ENCODE data around the gene ARL4D.

ARL4D gene, protein sequence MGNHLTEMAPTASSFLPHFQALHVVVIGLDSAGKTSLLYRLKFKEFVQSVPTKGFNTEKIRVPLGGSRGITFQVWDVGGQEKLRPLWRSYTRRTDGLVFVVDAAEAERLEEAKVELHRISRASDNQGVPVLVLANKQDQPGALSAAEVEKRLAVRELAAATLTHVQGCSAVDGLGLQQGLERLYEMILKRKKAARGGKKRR

DNA sequence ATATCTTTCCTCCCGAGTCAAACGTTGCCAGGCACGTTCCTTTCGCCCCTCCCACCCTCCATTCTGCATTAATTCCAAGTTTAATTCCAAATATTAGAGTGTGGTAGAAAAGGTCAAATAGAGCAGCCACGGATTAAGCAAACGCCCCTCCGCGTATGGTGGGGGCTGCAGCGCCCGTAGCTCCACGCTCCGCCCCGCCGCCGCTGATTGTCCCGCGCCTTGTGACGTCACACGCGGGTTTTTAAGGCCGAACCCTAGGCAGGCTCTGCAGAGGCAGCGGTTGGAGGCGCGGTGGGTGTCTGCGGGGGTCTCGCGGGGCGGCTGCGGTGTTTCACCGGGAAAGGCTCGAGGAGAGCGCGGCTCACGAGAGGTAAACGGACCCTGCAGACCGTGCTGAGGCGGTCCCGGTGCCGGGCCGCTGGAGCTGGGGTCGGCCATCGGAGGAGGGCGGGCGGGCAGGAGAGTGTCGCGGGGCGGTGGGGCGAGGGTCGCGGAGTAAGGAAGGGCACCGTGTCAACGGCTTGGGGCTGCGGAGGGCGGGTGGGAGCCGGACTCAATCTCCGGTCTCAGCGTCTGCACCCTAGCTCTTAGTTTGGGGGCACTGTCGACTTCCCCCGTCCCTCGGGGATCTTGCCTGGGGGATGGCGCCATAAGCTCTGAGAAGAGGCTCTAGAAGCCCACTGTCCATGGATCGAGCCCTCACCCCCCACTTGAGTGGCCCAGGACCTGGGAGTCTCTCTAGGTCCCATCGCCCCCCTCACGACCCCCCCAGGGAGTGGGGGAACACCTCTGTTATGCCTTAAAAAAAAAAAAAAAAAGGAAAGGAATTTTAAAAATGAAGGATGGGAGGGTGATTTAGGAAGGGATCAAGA, at the start of gene ARL4D:
TSS of gene ARL4D (plus strand) at position 270 of the 872 bp plus-strand sequence. CDS start 740 bp downstream, outside the sequence.
- no peak for TF ChIP-seq JUND (IDR thresholded peaks at IDR 0.05; ENCODE audit: low read depth)
- DNase-seq (ENCODE audit: low read depth in 1 of 2, low spot score in 1 of 2), result peak; percentile 79 to 86
- in situ Hi-C loops (cut with HindIII; ENCODE audit: low pct_unique_long_range_greater_than_20kb, low sequenced_read_pairs), result no loop called here

DNA sequence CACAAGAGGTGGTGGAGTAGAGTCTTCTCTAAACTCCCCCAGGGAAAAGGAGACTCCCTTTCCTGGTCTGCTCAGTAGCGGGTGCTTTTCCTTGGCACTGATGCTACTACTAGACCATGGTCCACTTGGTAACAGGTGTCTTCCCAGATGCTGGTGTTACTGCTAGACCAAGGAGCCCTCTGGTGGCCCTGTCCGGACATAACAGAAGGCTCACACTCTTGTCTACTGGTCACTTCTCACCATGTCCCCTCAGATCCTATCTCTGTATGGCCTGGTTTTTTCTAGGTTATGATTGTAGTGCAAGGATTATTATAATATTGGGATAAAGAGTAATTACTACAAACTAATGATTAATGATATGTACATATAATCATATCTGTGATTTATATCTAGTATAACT, 49.7 kb upstream of the ARL4D start:
- no peak for TF ChIP-seq JUND (IDR thresholded peaks at IDR 0.05; ENCODE audit: low read depth)
- in situ Hi-C loops (cut with HindIII; ENCODE audit: low pct_unique_long_range_greater_than_20kb, low sequenced_read_pairs), result no loop called here
- no peak for DNase-seq (ENCODE audit: low read depth in 1 of 2, low spot score in 1 of 2)

DNA sequence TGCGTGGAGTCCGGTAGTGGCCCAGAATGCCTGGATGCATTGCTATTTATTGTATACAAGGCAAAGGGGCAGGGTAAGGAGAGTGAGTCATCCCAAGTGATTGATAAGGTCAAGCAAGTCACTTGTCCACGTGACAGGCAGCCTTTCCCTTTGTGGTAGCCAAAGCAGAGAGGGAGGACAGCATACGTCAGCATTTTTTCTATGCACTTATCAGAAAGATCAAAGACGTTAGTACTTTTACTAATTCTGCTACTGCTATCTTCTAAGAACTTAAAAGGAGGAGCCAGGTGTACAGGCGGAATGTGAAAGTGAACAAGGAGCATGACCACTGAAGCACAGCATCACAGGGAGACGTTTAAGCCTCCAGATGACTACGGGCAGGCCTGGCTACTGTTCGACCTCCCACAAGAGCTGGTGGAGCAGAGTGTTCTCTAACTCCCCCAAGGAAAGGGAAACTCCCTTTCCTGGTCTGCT, 47.9 kb upstream of the ARL4D start:
- DNase-seq (ENCODE audit: low read depth in 1 of 2, low spot score in 1 of 2), result no peak
- no peak for TF ChIP-seq JUND (IDR thresholded peaks at IDR 0.05; ENCODE audit: low read depth)
- in situ Hi-C loops (cut with HindIII; ENCODE audit: low pct_unique_long_range_greater_than_20kb, low sequenced_read_pairs), result no loop called here

DNA sequence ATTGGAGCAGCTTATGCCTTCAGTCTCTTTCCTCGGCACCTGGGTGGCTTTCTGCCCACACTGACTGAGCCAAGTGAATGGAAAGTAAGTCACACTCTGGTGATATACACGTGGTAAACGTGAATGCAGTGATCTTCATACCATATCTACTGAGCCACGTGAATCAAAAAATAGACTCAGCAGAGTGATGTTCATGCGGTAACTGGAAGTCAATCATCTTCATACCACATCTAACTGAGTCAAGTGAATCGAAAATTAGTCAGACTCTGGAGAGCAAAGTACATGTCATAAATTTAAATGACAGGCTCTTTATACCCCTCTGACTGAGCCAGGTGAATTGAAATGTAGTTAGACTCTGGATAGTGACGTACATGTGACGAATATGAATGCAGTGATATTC, 47.1 kb upstream of the ARL4D start:
- in situ Hi-C loops (cut with HindIII; ENCODE audit: low pct_unique_long_range_greater_than_20kb, low sequenced_read_pairs), result no loop called here
- DNase-seq (ENCODE audit: low read depth in 1 of 2, low spot score in 1 of 2), result no peak
- TF ChIP-seq JUND (IDR thresholded peaks at IDR 0.05; ENCODE audit: low read depth), result no peak

DNA sequence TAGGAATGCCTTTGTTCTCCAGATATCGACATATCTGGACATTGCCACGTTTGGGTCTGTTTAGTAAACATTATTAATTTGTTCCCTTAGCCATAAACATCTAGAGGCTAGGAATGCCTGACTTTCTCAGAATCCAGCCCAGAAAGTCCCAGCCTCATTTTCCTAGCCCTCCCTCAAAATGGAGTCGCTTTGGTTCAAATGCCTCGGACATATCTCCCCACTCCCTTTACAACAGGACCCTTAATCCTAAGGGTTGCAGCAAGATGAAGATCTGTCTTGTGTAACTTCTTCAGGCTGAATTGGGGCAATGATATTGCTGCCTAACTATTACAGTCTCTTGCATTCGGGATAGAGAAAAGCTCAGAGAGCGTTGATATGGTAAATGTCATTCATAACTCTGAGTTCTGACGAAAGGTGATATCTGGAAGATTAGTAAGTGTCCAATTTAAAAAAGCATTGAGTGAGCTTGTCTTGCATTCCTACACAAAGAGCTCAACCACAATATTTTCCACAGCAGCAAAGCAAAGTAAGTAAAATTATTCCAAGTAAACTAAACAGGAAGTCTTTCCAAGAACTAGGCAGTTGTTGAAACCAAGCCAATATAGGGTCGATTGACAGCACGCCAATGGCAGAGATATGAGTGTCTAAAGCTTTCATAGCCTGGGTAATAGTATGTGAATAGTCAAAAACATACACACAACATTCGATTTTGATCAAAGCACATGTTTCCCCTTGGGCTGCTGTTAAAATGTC, 46.0 kb upstream of the ARL4D start:
- no peak for TF ChIP-seq JUND (IDR thresholded peaks at IDR 0.05; ENCODE audit: low read depth)
- no peak for DNase-seq (ENCODE audit: low read depth in 1 of 2, low spot score in 1 of 2)
- in situ Hi-C loops (cut with HindIII; ENCODE audit: low pct_unique_long_range_greater_than_20kb, low sequenced_read_pairs), result no loop called here

DNA sequence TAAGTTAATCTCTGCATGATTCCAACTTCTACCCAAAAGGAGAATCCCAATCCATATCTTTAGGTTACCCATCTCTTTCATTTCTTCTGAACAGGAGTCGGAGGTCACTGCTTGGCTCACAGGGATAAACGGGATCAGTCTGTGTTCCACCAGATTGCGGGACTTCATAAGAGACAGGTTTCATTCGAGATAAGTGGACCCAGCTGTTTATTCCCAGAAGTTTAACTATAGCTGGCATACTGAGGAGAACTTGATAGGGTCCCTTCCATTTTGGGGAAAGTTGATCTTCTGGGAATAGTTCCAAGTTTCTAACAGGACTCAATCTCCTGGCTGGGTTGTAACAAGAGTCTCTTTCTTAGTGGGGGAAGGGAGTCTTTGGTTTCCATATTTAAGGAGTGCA, 45.4 kb upstream of the ARL4D start:
- no peak for TF ChIP-seq JUND (IDR thresholded peaks at IDR 0.05; ENCODE audit: low read depth)
- in situ Hi-C loops (cut with HindIII; ENCODE audit: low pct_unique_long_range_greater_than_20kb, low sequenced_read_pairs), result no loop called here
- no peak for DNase-seq (ENCODE audit: low read depth in 1 of 2, low spot score in 1 of 2)

DNA sequence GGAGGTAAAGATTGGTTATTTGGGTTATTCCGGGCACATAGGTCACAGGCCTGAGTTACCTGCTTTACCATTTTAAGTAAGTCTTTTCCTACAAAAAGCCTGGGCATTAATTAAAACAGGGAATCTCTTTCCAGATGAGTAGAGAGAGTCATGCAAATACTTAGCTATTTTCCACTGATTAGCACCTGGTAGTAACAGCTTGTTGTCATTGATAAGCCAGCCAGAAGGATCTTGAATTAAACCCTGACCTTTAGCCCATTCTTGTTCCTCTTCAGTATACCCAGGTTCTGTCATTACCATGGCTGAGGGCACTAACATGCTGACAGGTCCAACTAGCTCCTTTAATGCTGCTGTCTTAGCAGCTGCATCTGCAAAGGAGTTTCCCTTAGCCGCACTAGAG, 44.4 kb upstream of the ARL4D start:
- in situ Hi-C loops (cut with HindIII; ENCODE audit: low pct_unique_long_range_greater_than_20kb, low sequenced_read_pairs), result no loop called here
- no peak for TF ChIP-seq JUND (IDR thresholded peaks at IDR 0.05; ENCODE audit: low read depth)
- DNase-seq (ENCODE audit: low read depth in 1 of 2, low spot score in 1 of 2), result no peak

DNA sequence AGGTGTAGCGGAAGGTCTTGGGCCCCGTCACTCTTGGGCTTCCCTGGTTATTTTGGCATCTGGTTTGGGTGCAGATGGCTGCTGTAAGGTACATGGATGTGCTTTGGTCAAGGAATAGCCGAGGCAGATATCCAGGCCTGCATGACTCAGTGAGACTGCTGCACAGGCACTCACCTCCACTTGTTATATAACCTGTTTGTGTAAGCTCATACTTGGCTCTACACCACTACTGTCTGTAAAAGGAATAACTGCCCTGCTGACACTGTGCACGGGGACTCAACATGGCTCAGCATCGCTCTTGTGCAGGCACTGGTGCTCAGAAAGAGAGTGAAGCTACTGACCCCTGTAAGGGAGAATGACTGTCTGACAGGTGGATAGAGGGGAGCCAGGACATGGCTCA, 42.3 kb upstream of the ARL4D start:
- in situ Hi-C loops (cut with HindIII; ENCODE audit: low pct_unique_long_range_greater_than_20kb, low sequenced_read_pairs), result no loop called here
- no peak for TF ChIP-seq JUND (IDR thresholded peaks at IDR 0.05; ENCODE audit: low read depth)
- DNase-seq (ENCODE audit: low read depth in 1 of 2, low spot score in 1 of 2), result no peak

DNA sequence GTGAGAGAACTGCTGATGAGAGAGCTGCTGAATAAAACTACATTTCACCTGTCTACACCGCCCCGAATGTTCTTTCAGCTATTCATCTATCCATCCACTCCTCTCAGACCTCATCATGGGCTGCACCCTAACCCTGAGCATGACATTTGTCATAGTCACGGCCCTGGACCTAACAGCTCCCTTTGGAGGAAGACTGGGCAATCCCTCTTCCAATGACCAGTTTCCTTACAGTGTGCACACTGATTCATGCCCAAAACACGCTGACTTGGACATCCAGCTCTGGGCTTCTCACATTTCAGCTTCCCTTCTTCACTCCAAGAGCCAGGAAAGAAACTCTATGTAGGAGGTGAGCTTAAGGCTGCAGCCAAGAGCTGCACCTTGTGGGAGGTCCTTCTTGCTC, 41.8 kb upstream of the ARL4D start:
- DNase-seq (ENCODE audit: low read depth in 1 of 2, low spot score in 1 of 2), result peak in 1 of 2 experiments; percentile 71
- TF ChIP-seq JUND (IDR thresholded peaks at IDR 0.05; ENCODE audit: low read depth), result no peak
- in situ Hi-C loops (cut with HindIII; ENCODE audit: low pct_unique_long_range_greater_than_20kb, low sequenced_read_pairs), result no loop called here

DNA sequence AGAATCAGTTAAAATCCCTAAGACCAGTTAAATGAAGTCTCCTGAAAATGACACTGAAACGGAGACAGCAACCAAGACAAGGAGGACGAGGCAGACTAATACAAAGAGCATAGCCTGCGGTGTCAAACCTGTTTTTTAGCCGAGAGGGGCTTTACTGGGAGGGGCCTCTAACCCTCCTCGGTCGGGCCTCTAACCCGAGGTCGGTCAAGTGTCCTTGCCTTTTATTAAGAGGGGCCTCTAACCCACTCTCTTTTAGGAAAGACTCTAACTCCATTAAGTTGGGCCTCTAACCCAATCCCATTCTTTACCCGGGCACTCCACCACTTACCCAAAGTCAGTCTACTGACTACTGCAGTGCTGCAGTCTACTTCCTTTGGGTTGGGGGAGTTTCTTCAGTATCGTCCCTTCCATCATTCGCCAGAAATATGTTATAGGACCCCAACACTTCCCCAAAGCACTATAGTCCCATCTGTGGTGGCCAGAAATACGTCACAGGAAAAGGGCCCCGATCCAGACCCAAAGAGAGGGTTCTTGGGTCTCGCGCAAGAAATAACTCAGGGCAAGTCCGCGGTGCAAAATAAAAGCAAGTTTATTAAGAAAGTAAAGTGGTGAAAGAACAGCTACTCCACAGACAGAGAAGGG, 39.2 kb upstream of the ARL4D start:
- in situ Hi-C loops (cut with HindIII; ENCODE audit: low pct_unique_long_range_greater_than_20kb, low sequenced_read_pairs), result no loop called here
- DNase-seq (ENCODE audit: low read depth in 1 of 2, low spot score in 1 of 2), result no peak
- no peak for TF ChIP-seq JUND (IDR thresholded peaks at IDR 0.05; ENCODE audit: low read depth)

DNA sequence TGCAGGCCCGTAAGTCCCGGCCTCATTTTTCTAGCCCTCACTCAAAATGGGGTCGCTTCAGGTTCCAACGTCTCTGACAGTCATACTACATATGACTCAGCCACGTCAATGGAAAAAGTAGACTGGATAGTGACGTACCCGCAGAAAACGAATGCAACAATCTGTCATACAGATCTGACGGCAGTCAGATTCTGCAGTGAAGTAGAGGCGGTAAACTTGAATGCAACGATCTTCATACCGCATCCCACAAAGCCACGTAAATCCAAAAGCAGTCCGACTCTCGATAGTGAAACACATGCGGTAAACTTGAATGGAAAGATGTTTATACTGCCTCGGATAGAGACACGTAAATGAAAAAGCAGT, 38.4 kb upstream of the ARL4D start:
- peak in 1 of 2 experiments; percentile 79 for DNase-seq (ENCODE audit: low read depth in 1 of 2, low spot score in 1 of 2)
- TF ChIP-seq JUND (IDR thresholded peaks at IDR 0.05; ENCODE audit: low read depth), result no peak
- in situ Hi-C loops (cut with HindIII; ENCODE audit: low pct_unique_long_range_greater_than_20kb, low sequenced_read_pairs), result no loop called here

DNA sequence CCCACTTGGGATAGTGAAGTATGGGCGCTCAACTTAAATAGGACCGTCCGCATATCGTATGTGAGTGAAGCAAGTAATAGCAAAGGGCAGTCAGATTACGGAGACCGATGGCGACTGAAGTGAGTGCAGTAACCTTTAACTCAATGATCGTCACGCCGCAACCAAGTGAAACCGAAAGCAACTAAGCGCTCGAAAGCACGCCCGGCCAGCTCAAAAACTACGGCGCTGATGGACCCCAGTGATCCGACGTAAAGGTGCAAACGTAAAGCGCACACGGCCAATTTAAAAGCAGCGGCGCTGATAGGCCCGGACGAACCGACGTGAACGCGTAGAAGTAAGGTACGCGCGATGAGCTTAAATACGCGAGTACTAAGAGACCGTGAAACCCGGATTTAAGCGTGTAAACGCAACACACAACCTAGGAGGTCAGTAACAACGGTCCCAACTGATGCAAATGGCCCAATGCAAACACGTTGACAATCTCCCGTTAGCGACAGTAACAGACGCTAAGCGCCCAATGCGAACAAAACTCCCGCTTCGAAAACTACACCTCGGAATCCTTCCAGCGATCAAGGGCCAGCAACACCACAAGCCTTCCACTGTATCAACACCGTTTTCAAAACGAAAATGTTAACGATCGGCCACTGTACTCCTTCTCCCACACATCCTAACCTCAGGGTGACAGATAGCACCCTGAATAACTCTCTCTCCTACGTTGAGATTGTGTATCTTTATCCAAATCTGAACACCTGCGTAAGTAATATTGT, 37.9 kb upstream of the ARL4D start:
- peak; percentile 97 for TF ChIP-seq JUND (IDR thresholded peaks at IDR 0.05; ENCODE audit: low read depth)
- in situ Hi-C loops (cut with HindIII; ENCODE audit: low pct_unique_long_range_greater_than_20kb, low sequenced_read_pairs), result no loop called here
- peak; percentile 81 to 100 for DNase-seq (ENCODE audit: low read depth in 1 of 2, low spot score in 1 of 2)
